HUDEP-2 (cell line): Measurements from ENCODE around the gene ARHGAP19.
"Not testable (repeated sequence)": the region's sequence is repeated elsewhere in the genome, so short reads cannot be mapped to it uniquely, and the experiment has no call there.

ENCODE experiments used
- DNase-seq, 76 experiments: peaks; one replicate each; lab custom pipeline; 2025; ENCODE audit not compliant: unreplicated experiment in 76 of 76; lab: John Stamatoyannopoulos, UW

Gene ARHGAP19

GRCh38 chr10:97290076-97290475 lies 2.4 kb downstream of the ARHGAP19 start:
- not testable (repeated sequence) for DNase-seq

GRCh38 chr10:97280783-97281182 lies 11.7 kb downstream of the ARHGAP19 start:
- no peak for DNase-seq

- DNase-seq, result no peak
These were observed 13.2 kb downstream of the ARHGAP19 start for GRCh38 chr10:97279121-97279815.

- DNase-seq, result peak in 27 of 76 experiments; percentile 12 to 71 (median 32)
These were observed 13.9 kb downstream of the ARHGAP19 start for GRCh38 chr10:97278491-97278989.

GRCh38 chr10:97277551-97277950 lies 14.9 kb downstream of the ARHGAP19 start:
- DNase-seq, result no peak

- no peak for DNase-seq
These were observed 17.6 kb downstream of the ARHGAP19 start for GRCh38 chr10:97274828-97275227.

- DNase-seq, result no peak
These were observed 18.7 kb downstream of the ARHGAP19 start for GRCh38 chr10:97273700-97274099.

- no peak for DNase-seq
These were observed 21.8 kb downstream of the ARHGAP19 start for GRCh38 chr10:97270523-97271154.

GRCh38 chr10:97267671-97268070 lies 24.8 kb downstream of the ARHGAP19 start:
- no peak for DNase-seq

GRCh38 chr10:97265095-97265494 lies 27.3 kb downstream of the ARHGAP19 start:
- DNase-seq, result not testable (repeated sequence)

GRCh38 chr10:97263971-97264370 lies 28.5 kb downstream of the ARHGAP19 start:
- no peak for DNase-seq

GRCh38 chr10:97261656-97262055 lies 30.8 kb downstream of the ARHGAP19 start:
- DNase-seq, result no peak

- no peak for DNase-seq
These were observed 31.3 kb downstream of the ARHGAP19 start for GRCh38 chr10:97261183-97261582.

GRCh38 chr10:97259119-97259518 lies 33.3 kb downstream of the ARHGAP19 start:
- DNase-seq, result no peak

GRCh38 chr10:97256356-97256755 lies 36.1 kb downstream of the ARHGAP19 start:
- DNase-seq, result no peak

- DNase-seq, result no peak
These were observed 36.7 kb downstream of the ARHGAP19 start for GRCh38 chr10:97255512-97256293.

GRCh38 chr10:97254694-97255093 lies 37.7 kb downstream of the ARHGAP19 start:
- no peak for DNase-seq

GRCh38 chr10:97250952-97251351 lies 41.5 kb downstream of the ARHGAP19 start:
- no peak for DNase-seq

GRCh38 chr10:97243836-97244235 lies 48.6 kb downstream of the ARHGAP19 start:
- no peak for DNase-seq

- DNase-seq, result no peak
These were observed 53.6 kb downstream of the ARHGAP19 start for GRCh38 chr10:97238855-97239254.

- DNase-seq, result no peak
These were observed 57.1 kb downstream of the ARHGAP19 start for GRCh38 chr10:97235353-97235752.
